ENCODE results near the gene PRSS22.

Gene PRSS22

GRCh38 chr16:2811703-2812471 lies 46.1 kb downstream of the PRSS22 start:
- TF ChIP-seq CTCF (IDR thresholded peaks at IDR 0.05; ENCODE audit: low read depth, low read length): no peak
- no peak for DNase-seq (ENCODE audit: low read depth in 2 of 2)
- no peak overlapping the region for H3K4me3 ChIP-seq (replicated peaks in 1 of 2; ENCODE audit: low read depth in 2 of 2, low read length in 2 of 2)

- no peak for TF ChIP-seq CTCF (IDR thresholded peaks at IDR 0.05; ENCODE audit: low read depth, low read length)
- no peak for DNase-seq (ENCODE audit: low read depth in 2 of 2)
- no peak overlapping the region for H3K4me3 ChIP-seq (replicated peaks in 1 of 2; ENCODE audit: low read depth in 2 of 2, low read length in 2 of 2)
Measured at GRCh38 chr16:2810651-2811050, 47.3 kb downstream of the PRSS22 start.

- TF ChIP-seq CTCF (IDR thresholded peaks at IDR 0.05; ENCODE audit: low read depth, low read length): no peak
- DNase-seq (ENCODE audit: low read depth in 2 of 2): no peak
- H3K4me3 ChIP-seq (replicated peaks in 1 of 2; ENCODE audit: low read depth in 2 of 2, low read length in 2 of 2): no peak overlapping the region
Measured at GRCh38 chr16:2809149-2809760, 48.7 kb downstream of the PRSS22 start.

- TF ChIP-seq CTCF (IDR thresholded peaks at IDR 0.05; ENCODE audit: low read depth, low read length): no peak
- H3K4me3 ChIP-seq (replicated peaks in 1 of 2; ENCODE audit: low read depth in 2 of 2, low read length in 2 of 2): no peak overlapping the region
- DNase-seq (ENCODE audit: low read depth in 2 of 2): no peak
Measured at GRCh38 chr16:2808181-2808580, 49.8 kb downstream of the PRSS22 start.

- TF ChIP-seq CTCF (IDR thresholded peaks at IDR 0.05; ENCODE audit: low read depth, low read length): no peak
- DNase-seq (ENCODE audit: low read depth in 2 of 2): no peak
- no peak overlapping the region for H3K4me3 ChIP-seq (replicated peaks in 1 of 2; ENCODE audit: low read depth in 2 of 2, low read length in 2 of 2)
Measured at GRCh38 chr16:2806286-2806685, 51.7 kb downstream of the PRSS22 start.

GRCh38 chr16:2804728-2805127 lies 53.2 kb downstream of the PRSS22 start:
- no peak for DNase-seq (ENCODE audit: low read depth in 2 of 2)
- no peak for TF ChIP-seq CTCF (IDR thresholded peaks at IDR 0.05; ENCODE audit: low read depth, low read length)
- H3K4me3 ChIP-seq (replicated peaks in 1 of 2; ENCODE audit: low read depth in 2 of 2, low read length in 2 of 2): no peak overlapping the region
